Measurements from ENCODE around the gene OR52B6. TPM values are rescaled to one million over a fixed set of nuclear protein-coding genes. Genes with fewer than 3 reads are reported as not detected.
"Not testable (repeated sequence)": the region's sequence is repeated elsewhere in the genome, so short reads cannot be mapped to it uniquely, and the experiment has no call there.

Gene OR52B6
- total RNA-seq, 1 experiment from 2014 or later: not detected

- no peak overlapping the region for H3K4me2 ChIP-seq (ENCODE audit: low read depth, low read length, poor library complexity, severe bottlenecking)
- no peaks in the 10 kb centered on the region for H3K79me2 ChIP-seq (ENCODE audit: low read length)
- no peaks in the 10 kb centered on the region for H3K36me3 ChIP-seq (ENCODE audit: insufficient read depth, low read length)
- no peaks in the 10 kb centered on the region for H4K20me1 ChIP-seq (ENCODE audit: insufficient read depth, low read depth, low read length)
- no peaks in the 10 kb centered on the region for H3K27me3 ChIP-seq (ENCODE audit: low read length)
- H3K9me2 ChIP-seq (replicated peaks; ENCODE audit: insufficient read depth, low read length): no peaks in the 10 kb centered on the region
- no peak overlapping the region for H2AFZ ChIP-seq (ENCODE audit: low read length)
- H3K4me3 ChIP-seq (ENCODE audit: low read length): no peak overlapping the region
- no peak for DNase-seq
- no peak overlapping the region for H3K9ac ChIP-seq (ENCODE audit: low read length)
- H3K27ac ChIP-seq (ENCODE audit: low read length): no peak overlapping the region
- H3K4me1 ChIP-seq (ENCODE audit: low read length): no peaks in the 10 kb centered on the region
- no peaks in the 10 kb centered on the region for H3K9me3 ChIP-seq (ENCODE audit: low read length)
These were observed 337 bp downstream of the OR52B6 start for GRCh38 chr11:5581014-5581413.

- H3K9ac ChIP-seq (ENCODE audit: low read length); H3K4me1 ChIP-seq (ENCODE audit: low read length); H2AFZ ChIP-seq (ENCODE audit: low read length); H3K27me3 ChIP-seq (ENCODE audit: low read length); H3K4me2 ChIP-seq (ENCODE audit: low read depth, low read length, poor library complexity, severe bottlenecking); H3K79me2 ChIP-seq (ENCODE audit: low read length); H3K9me2 ChIP-seq (replicated peaks; ENCODE audit: insufficient read depth, low read length); DNase-seq; H3K4me3 ChIP-seq (ENCODE audit: low read length); H3K27ac ChIP-seq (ENCODE audit: low read length); H3K9me3 ChIP-seq (ENCODE audit: low read length); H4K20me1 ChIP-seq (ENCODE audit: insufficient read depth, low read depth, low read length); H3K36me3 ChIP-seq (ENCODE audit: insufficient read depth, low read length): not testable (repeated sequence)
These were observed 3.8 kb downstream of the OR52B6 start for GRCh38 chr11:5584458-5584857.

- not testable (repeated sequence) for H3K79me2 ChIP-seq (ENCODE audit: low read length); DNase-seq; H4K20me1 ChIP-seq (ENCODE audit: insufficient read depth, low read depth, low read length); H3K27me3 ChIP-seq (ENCODE audit: low read length); H3K4me2 ChIP-seq (ENCODE audit: low read depth, low read length, poor library complexity, severe bottlenecking); H3K9me3 ChIP-seq (ENCODE audit: low read length); H2AFZ ChIP-seq (ENCODE audit: low read length); H3K9ac ChIP-seq (ENCODE audit: low read length); H3K27ac ChIP-seq (ENCODE audit: low read length); H3K4me1 ChIP-seq (ENCODE audit: low read length); H3K36me3 ChIP-seq (ENCODE audit: insufficient read depth, low read length); H3K9me2 ChIP-seq (replicated peaks; ENCODE audit: insufficient read depth, low read length); H3K4me3 ChIP-seq (ENCODE audit: low read length)
These were observed 9.2 kb downstream of the OR52B6 start for GRCh38 chr11:5589906-5590305.

GRCh38 chr11:5591613-5592012 lies 10.9 kb downstream of the OR52B6 start:
- H3K27ac ChIP-seq (ENCODE audit: low read length): no peak overlapping the region
- no peaks in the 10 kb centered on the region for H4K20me1 ChIP-seq (ENCODE audit: insufficient read depth, low read depth, low read length)
- no peak overlapping the region for H3K4me3 ChIP-seq (ENCODE audit: low read length)
- no peak overlapping the region for H3K4me2 ChIP-seq (ENCODE audit: low read depth, low read length, poor library complexity, severe bottlenecking)
- DNase-seq: no peak
- H3K36me3 ChIP-seq (ENCODE audit: insufficient read depth, low read length): no peaks in the 10 kb centered on the region
- H3K9me2 ChIP-seq (replicated peaks; ENCODE audit: insufficient read depth, low read length): no peaks in the 10 kb centered on the region
- H2AFZ ChIP-seq (ENCODE audit: low read length): no peak overlapping the region
- no peaks in the 10 kb centered on the region for H3K4me1 ChIP-seq (ENCODE audit: low read length)
- no peaks in the 10 kb centered on the region for H3K27me3 ChIP-seq (ENCODE audit: low read length)
- no peaks in the 10 kb centered on the region for H3K79me2 ChIP-seq (ENCODE audit: low read length)
- no peaks in the 10 kb centered on the region for H3K9me3 ChIP-seq (ENCODE audit: low read length)
- no peak overlapping the region for H3K9ac ChIP-seq (ENCODE audit: low read length)

GRCh38 chr11:5592615-5593014 lies 11.9 kb downstream of the OR52B6 start:
- no peak for DNase-seq
- Histone ChIP-seq H3K4me3 (ENCODE audit: low read length) (no peak overlapping the region), H3K4me2 (ENCODE audit: low read depth, low read length, poor library complexity, severe bottlenecking) (no peak overlapping the region), H3K4me1 (ENCODE audit: low read length) (no peaks in the 10 kb centered on the region), H4K20me1 (ENCODE audit: insufficient read depth, low read depth, low read length) (no peaks in the 10 kb centered on the region), H3K9me3 (ENCODE audit: low read length) (no peaks in the 10 kb centered on the region), H3K27me3 (ENCODE audit: low read length) (no peaks in the 10 kb centered on the region), H3K9me2 (replicated peaks; ENCODE audit: insufficient read depth, low read length) (no peaks in the 10 kb centered on the region), H2AFZ (ENCODE audit: low read length) (no peak overlapping the region), H3K36me3 (ENCODE audit: insufficient read depth, low read length) (no peaks in the 10 kb centered on the region), H3K9ac (ENCODE audit: low read length) (no peak overlapping the region), H3K79me2 (ENCODE audit: low read length) (no peaks in the 10 kb centered on the region), H3K27ac (ENCODE audit: low read length) (no peak overlapping the region)

GRCh38 chr11:5593146-5593545 lies 12.5 kb downstream of the OR52B6 start:
- Histone ChIP-seq H3K9ac (ENCODE audit: low read length) (no peak overlapping the region), H3K4me1 (ENCODE audit: low read length) (no peaks in the 10 kb centered on the region), H2AFZ (ENCODE audit: low read length) (no peak overlapping the region), H3K27me3 (ENCODE audit: low read length) (no peaks in the 10 kb centered on the region), H3K4me2 (ENCODE audit: low read depth, low read length, poor library complexity, severe bottlenecking) (no peak overlapping the region), H3K27ac (ENCODE audit: low read length) (no peak overlapping the region), H3K36me3 (ENCODE audit: insufficient read depth, low read length) (no peaks in the 10 kb centered on the region), H4K20me1 (ENCODE audit: insufficient read depth, low read depth, low read length) (no peaks in the 10 kb centered on the region), H3K4me3 (ENCODE audit: low read length) (no peak overlapping the region), H3K79me2 (ENCODE audit: low read length) (no peaks in the 10 kb centered on the region), H3K9me2 (replicated peaks; ENCODE audit: insufficient read depth, low read length) (no peaks in the 10 kb centered on the region), H3K9me3 (ENCODE audit: low read length) (no peaks in the 10 kb centered on the region)
- no peak for DNase-seq

- H3K4me2 ChIP-seq (ENCODE audit: low read depth, low read length, poor library complexity, severe bottlenecking): no peak within 1 kb of the TSS
- no peaks in the 10 kb centered on the region for H3K79me2 ChIP-seq (ENCODE audit: low read length)
- H3K9me2 ChIP-seq (replicated peaks; ENCODE audit: insufficient read depth, low read length): no peaks in the 10 kb centered on the region
- H3K36me3 ChIP-seq (ENCODE audit: insufficient read depth, low read length): no peaks in the 10 kb centered on the region
- H3K9me3 ChIP-seq (ENCODE audit: low read length): no peaks in the 10 kb centered on the region
- H3K27ac ChIP-seq (ENCODE audit: low read length): no peak within 1 kb of the TSS
- no peaks in the 10 kb centered on the region for H3K27me3 ChIP-seq (ENCODE audit: low read length)
- no peak within 1 kb of the TSS for H3K4me3 ChIP-seq (ENCODE audit: low read length)
- H3K4me1 ChIP-seq (ENCODE audit: low read length): no peaks in the 10 kb centered on the region
- H3K9ac ChIP-seq (ENCODE audit: low read length): no peak within 1 kb of the TSS
- no peak within 1 kb of the TSS for H2AFZ ChIP-seq (ENCODE audit: low read length)
- H4K20me1 ChIP-seq (ENCODE audit: insufficient read depth, low read depth, low read length): no peaks in the 10 kb centered on the region
- DNase-seq: no peak
These were observed 16.0 kb downstream of the OR52B6 start, which contains the start of gene TRIM6 for GRCh38 chr11:5596607-5597201. TRIM6 (plus strand) TSS chr11:5596637; CDS start chr11:5596898, 261 bp downstream.

- H3K9me3 ChIP-seq (ENCODE audit: low read length): no peaks in the 10 kb centered on the region
- H3K4me2 ChIP-seq (ENCODE audit: low read depth, low read length, poor library complexity, severe bottlenecking): no peak overlapping the region
- DNase-seq: no peak
These were observed 17.3 kb downstream of the OR52B6 start for GRCh38 chr11:5597953-5598352.

More at GRCh38 chr11:5597953-5598352, 17.3 kb downstream of the OR52B6 start:
- no peaks in the 10 kb centered on the region for H3K27me3 ChIP-seq (ENCODE audit: low read length)
- H3K9me2 ChIP-seq (replicated peaks; ENCODE audit: insufficient read depth, low read length): no peaks in the 10 kb centered on the region
- no peak overlapping the region for H3K9ac ChIP-seq (ENCODE audit: low read length)
- no peak overlapping the region for H3K4me3 ChIP-seq (ENCODE audit: low read length)
- no peak overlapping the region for H3K27ac ChIP-seq (ENCODE audit: low read length)
- H4K20me1 ChIP-seq (ENCODE audit: insufficient read depth, low read depth, low read length): no peaks in the 10 kb centered on the region
- H3K79me2 ChIP-seq (ENCODE audit: low read length): no peaks in the 10 kb centered on the region
- no peak overlapping the region for H2AFZ ChIP-seq (ENCODE audit: low read length)
- no peaks in the 10 kb centered on the region for H3K36me3 ChIP-seq (ENCODE audit: insufficient read depth, low read length)
- H3K4me1 ChIP-seq (ENCODE audit: low read length): no peaks in the 10 kb centered on the region
